OCI-LY3 (cell line): ENCODE measurements around the gene WDR12.
A peak's percentile ranks its signal among the peaks of the same experiment; 100 is the strongest.

Experiments
- EZH2phosphoT487 ChIP-seq: fragments of 200-600 bp; shearing (Covaris generic); IDR thresholded peaks from 2 replicates; pipeline ENCODE4 v1.6.1; 2018; ENCODE audit warnings: antibody characterized with exemption, mixed run types, low read depth
- TF ChIP-seq, protein P1 (sequence below): fragments of 200-600, 300-600 bp; sonication (generic); IDR thresholded peaks from 2 replicates; pipeline ENCODE4 v1.5.1; 2014; ENCODE audit warnings: antibody characterized with exemption, low read length, low read depth

DNA sequence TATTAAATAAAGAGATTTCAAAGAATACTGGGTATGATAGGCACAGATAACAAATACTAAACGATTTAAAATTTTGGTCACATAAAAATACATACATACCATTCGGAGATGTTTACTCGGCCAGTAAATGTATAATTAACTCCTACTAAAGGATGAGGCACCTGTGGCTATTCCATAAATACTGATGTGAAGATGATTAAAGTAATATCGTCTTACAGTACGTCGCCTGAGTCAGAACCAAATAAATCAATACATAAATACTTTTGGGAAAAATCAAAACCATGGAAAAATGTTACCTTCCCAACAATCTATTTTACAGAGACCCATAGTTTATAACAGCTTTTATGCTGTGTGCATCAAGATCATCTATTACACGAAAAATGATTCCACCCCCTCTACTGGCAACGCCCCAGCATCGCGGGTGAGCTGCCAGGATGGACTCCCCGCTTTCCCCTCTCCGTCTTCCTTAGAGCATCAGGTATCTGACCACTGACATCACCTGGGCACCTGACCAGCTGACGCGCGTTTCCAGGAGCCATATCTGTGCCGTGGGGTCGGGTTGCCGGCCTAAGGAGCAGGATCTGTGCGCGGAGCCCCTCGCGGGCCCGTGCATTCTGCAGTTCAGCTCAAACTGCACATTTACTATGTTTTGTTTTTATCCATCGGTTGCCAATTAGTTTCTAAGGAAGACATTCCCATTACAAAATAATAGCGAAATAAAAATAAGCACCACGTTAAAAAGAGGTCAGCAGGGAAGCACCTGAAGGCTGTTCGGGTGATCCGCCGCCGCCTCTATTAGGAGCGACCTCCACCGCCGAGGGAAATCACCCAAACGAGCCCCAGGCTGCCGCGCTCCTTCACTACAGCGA, 40.8 kb downstream of the WDR12 start:
- TF ChIP-seq, protein P1, sequence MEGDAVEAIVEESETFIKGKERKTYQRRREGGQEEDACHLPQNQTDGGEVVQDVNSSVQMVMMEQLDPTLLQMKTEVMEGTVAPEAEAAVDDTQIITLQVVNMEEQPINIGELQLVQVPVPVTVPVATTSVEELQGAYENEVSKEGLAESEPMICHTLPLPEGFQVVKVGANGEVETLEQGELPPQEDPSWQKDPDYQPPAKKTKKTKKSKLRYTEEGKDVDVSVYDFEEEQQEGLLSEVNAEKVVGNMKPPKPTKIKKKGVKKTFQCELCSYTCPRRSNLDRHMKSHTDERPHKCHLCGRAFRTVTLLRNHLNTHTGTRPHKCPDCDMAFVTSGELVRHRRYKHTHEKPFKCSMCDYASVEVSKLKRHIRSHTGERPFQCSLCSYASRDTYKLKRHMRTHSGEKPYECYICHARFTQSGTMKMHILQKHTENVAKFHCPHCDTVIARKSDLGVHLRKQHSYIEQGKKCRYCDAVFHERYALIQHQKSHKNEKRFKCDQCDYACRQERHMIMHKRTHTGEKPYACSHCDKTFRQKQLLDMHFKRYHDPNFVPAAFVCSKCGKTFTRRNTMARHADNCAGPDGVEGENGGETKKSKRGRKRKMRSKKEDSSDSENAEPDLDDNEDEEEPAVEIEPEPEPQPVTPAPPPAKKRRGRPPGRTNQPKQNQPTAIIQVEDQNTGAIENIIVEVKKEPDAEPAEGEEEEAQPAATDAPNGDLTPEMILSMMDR, result peak; percentile 80
- TF ChIP-seq EZH2phosphoT487, result no peak
